ENCODE results near the gene PARD3. TPM values are rescaled to one million over a fixed set of nuclear protein-coding genes. Genes with fewer than 3 reads are reported as not detected.

The PARD3 gene
- total and polyA plus RNA-seq, 2 donors from 2014 or later, result 21.1 to 47.5 TPM

DNA sequence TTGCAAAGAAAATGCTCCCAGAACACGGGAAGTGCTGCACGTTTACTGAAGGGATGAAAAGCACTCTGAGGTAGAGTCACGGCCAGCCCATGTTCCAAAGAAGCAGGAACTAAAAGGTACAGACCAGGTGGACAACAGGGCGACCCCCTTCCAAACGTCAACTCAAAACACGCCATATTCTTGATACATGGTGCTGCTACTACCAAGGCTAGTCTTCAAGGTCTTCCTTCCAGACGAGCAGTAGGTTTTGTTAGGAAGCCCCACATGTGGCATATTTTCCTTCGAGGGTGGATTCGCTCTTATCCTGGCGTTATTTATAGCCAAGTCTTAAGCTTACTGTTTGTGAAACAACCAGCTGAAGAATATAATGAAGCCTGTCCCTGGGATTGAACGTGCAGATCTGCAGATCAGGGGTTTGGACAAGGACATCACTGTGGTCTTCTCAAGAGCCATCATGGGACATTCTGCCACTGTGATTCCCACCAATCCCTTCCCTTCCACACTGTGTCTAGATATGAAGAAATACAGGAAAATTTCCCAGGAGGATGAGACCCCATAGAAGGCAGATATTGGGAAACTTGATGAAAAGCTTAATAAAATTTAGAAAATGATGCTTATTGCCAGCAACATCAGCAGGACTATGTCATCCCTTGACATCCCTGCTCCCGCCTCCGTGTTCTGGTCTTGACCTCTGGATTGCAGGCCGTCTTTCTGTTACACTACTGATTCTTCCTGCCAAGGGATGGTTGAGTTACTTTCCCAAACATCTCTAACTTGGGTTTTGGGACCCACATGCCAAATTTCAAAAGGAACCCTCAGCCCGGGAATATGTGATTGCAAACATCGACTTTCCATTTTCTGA lies 734.4 kb downstream of the PARD3 start:
- no peaks in the 10 kb centered on the region for H3K36me3 ChIP-seq (ENCODE audit: control insufficient read depth in 2 of 3, insufficient read depth in 3 of 3, low read length in 3 of 3)
- intact Hi-C loops (cut with DNase I), result no loop called here
- no peaks in the 10 kb centered on the region for H3K27me3 ChIP-seq (ENCODE audit: control insufficient read depth, insufficient read depth, low read length)
- FAIRE-seq (no peak), DNase-seq (peak in 2 of 5 donors; percentile 13 to 48)
- TF ChIP-seq, protein P1, sequence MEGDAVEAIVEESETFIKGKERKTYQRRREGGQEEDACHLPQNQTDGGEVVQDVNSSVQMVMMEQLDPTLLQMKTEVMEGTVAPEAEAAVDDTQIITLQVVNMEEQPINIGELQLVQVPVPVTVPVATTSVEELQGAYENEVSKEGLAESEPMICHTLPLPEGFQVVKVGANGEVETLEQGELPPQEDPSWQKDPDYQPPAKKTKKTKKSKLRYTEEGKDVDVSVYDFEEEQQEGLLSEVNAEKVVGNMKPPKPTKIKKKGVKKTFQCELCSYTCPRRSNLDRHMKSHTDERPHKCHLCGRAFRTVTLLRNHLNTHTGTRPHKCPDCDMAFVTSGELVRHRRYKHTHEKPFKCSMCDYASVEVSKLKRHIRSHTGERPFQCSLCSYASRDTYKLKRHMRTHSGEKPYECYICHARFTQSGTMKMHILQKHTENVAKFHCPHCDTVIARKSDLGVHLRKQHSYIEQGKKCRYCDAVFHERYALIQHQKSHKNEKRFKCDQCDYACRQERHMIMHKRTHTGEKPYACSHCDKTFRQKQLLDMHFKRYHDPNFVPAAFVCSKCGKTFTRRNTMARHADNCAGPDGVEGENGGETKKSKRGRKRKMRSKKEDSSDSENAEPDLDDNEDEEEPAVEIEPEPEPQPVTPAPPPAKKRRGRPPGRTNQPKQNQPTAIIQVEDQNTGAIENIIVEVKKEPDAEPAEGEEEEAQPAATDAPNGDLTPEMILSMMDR (IDR thresholded peaks at IDR 0.05; ENCODE audit: borderline replicate concordance, extremely low read depth, insufficient read depth), result no peak
- no peak overlapping the region for H3K27ac ChIP-seq (ENCODE audit: low read depth in 2 of 2, low read length in 2 of 2)
- H3K9me3 ChIP-seq (ENCODE audit: control insufficient read depth in 2 of 3, insufficient read depth in 1 of 3, low read length in 3 of 3), result peaks cover 0 to 2% (median 0%) of the 10 kb centered on the region in 3 donors
- H3K9ac ChIP-seq (ENCODE audit: low read length in 3 of 3), result no peak overlapping the region
- H3K4me1 ChIP-seq (ENCODE audit: control insufficient read depth in 2 of 3, insufficient read depth in 2 of 3, low read depth in 1 of 3, low read length in 3 of 3), result no peaks in the 10 kb centered on the region
- no peak overlapping the region for H3K4me3 ChIP-seq (ENCODE audit: low read length in 3 of 3)

DNA sequence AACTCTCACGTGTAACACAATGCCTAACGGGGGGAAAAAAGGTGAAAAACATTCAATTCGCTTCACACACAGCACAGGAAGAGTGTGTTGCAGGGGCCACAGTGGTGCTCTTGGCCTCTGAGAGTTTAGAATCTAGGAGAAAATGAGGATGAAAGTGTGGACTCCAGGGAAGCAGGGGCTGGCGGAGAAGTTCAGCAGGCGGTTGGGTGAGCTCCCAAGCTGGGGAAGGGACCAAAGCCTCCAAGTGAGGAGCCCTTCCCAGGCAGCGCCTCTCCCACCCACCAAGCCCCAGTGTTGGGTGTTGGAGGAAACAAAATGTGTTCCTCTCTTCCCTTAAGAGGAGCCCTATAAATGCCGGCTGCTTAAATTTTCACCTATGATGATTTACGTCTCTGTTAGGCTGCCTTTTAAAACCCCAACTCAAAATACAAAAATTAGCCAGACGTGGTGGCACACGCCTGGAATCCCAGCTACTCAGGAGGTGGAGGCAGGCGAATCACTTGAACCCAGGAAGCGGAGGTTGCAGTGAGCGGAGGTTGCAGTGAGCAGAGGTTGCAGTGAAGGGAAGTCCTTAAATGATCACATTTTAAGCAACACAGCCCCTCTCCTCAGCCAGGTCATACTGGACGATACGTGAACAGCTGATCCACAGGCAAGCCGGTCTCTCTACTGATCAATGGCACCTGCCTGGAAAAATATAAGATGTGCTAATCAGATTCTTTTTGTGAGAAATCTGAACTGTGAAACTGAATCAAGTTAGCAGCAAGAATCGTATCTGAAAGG lies 735.2 kb downstream of the PARD3 start:
- no peak overlapping the region for H3K4me3 ChIP-seq (ENCODE audit: low read length in 3 of 3)
- TF ChIP-seq, protein P1 (IDR thresholded peaks at IDR 0.05; ENCODE audit: borderline replicate concordance, extremely low read depth, insufficient read depth), result no peak
- FAIRE-seq, result no peak
- DNase-seq, result peak in 1 of 5 donors; percentile 9
- H3K9ac ChIP-seq (ENCODE audit: low read length in 3 of 3), result no peak overlapping the region
- H3K27ac ChIP-seq (ENCODE audit: low read depth in 2 of 2, low read length in 2 of 2), result no peak overlapping the region
- no peaks in the 10 kb centered on the region for H3K4me1 ChIP-seq (ENCODE audit: control insufficient read depth in 2 of 3, insufficient read depth in 2 of 3, low read depth in 1 of 3, low read length in 3 of 3)
- intact Hi-C loops (cut with DNase I), result no loop called here
- no peaks in the 10 kb centered on the region for H3K27me3 ChIP-seq (ENCODE audit: control insufficient read depth, insufficient read depth, low read length)
- H3K36me3 ChIP-seq (ENCODE audit: control insufficient read depth in 2 of 3, insufficient read depth in 3 of 3, low read length in 3 of 3), result no peaks in the 10 kb centered on the region
- peaks cover 0 to 2% (median 0%) of the 10 kb centered on the region in 3 donors for H3K9me3 ChIP-seq (ENCODE audit: control insufficient read depth in 2 of 3, insufficient read depth in 1 of 3, low read length in 3 of 3)

DNA sequence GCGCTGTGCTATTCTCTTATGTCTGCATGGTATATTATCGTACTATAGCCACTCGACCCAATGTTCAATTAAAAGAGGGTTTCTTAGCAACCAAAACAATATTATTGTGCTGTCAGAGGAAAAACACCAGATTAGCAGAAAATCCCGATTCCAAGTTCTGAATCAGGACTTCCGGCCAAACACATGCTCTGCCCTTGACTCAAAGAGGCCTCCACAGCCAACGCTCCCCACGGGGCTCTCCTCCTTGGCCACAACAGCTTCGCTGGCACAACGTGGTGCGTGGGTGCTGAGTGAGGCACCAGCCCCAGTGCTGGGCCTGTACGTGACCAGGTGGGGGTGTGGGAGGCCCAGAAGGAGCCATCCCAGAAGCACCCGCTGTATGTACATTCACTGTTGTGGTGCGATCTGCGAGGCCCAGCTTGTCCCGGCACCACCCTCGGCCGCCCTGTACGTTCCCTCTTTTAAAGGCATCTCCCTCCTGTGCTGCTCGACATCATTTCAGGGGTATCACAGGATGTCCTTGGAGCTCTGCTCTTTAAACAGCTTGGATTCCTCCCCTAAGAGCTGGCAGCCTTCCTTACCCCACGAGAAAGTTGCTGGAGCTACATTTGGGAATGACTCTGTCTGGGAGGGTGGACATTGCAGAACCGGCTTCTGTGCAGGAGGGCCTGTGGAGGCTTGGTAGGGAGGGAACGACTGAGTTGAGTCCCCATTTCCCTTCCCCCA lies 736.2 kb downstream of the PARD3 start:
- DNase-seq (peak in 2 of 5 donors; percentile 23 to 80), FAIRE-seq (no peak)
- Histone ChIP-seq H3K27me3 (ENCODE audit: control insufficient read depth, insufficient read depth, low read length) (no peaks in the 10 kb centered on the region), H3K9me3 (ENCODE audit: control insufficient read depth in 2 of 3, insufficient read depth in 1 of 3, low read length in 3 of 3) (peaks cover 0 to 2% (median 0%) of the 10 kb centered on the region in 3 donors), H3K4me1 (ENCODE audit: control insufficient read depth in 2 of 3, insufficient read depth in 2 of 3, low read depth in 1 of 3, low read length in 3 of 3) (no peaks in the 10 kb centered on the region), H3K4me3 (ENCODE audit: low read length in 3 of 3) (no peak overlapping the region), H3K36me3 (ENCODE audit: control insufficient read depth in 2 of 3, insufficient read depth in 3 of 3, low read length in 3 of 3) (no peaks in the 10 kb centered on the region), H3K27ac (ENCODE audit: low read depth in 2 of 2, low read length in 2 of 2) (peak overlapping the region in 1 of 2 donors; percentile 25), H3K9ac (ENCODE audit: low read length in 3 of 3) (no peak overlapping the region)
- TF ChIP-seq, protein P1 (IDR thresholded peaks at IDR 0.05; ENCODE audit: borderline replicate concordance, extremely low read depth, insufficient read depth), result no peak
- intact Hi-C loops (cut with DNase I), result no loop called here

Data from kidney (tissue), 14 donors.